NCI-H748 treated with DMSO at 0.1 percent for 48 hours (cell line): ENCODE data around the gene ZG16.

Source experiments
- DNase-seq: peaks from one replicate; lab custom pipeline; 2025; lab: John Stamatoyannopoulos, UW

Gene ZG16

DNA sequence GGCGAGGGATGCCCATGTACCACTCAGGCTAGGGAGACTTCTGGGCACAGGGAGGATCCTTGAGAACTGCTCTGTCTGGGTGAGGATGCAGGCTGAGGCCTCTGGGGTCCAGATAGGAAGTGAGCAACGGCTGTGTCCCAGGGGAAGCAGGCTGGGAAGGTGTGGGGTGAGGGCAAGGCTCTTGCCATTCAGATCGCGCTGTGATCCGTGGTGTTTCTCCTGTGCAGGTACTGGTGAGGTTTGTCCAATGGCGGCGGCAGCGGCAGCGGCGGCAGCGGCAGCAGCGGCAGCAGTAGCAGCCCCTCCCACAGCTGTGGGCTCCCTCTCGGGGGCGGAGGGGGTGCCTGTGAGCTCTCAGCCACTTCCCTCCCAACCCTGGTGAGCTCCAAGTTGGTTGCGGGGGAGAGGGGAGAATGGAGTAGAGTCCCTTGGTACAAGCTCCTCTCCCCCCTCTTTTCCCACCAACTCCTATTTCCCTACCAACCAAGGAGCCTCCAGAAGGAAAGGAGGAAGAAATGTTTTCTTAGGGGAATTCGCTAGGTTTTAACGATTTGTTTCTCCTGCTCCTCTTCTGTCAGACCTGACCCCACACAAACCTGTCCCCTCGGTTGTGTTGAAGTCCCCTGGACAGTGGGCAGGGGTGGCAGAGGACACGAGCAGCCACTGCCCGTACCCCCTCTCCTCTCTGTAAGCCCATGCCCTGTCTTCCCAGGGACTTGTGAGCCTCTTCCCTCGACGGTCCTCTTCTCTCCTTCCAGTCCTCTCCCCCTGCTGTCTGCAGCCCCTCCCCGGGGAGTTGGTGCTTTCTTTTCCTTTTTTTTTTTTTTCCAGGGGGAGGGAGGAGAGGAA lies 32.0 kb downstream of the ZG16 start:
- DNase-seq = no peak

DNA sequence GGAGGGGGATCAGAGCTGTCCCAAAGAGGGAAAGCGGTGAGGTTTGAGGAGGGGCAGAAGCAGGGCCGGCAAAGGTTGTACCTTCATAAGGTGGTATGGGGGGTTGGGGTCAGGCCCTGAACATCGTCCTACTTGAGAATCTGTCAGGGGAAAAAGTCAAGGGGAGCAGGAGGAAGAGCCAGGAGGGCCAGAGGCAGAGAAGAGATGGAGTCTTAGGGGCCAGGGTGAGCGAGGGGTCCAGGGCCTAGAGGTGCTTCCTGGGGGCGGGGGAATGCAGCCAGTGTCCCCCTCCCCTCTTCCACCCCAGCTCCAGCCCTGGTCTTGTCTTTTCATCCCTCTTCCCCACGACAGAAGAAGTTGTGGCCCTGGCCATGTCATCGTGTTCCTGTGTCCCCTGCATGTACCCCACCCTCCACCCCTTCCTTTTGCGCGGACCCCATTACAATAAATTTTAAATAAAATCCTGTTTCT lies 32.7 kb downstream of the ZG16 start:
- no peak for DNase-seq

DNA sequence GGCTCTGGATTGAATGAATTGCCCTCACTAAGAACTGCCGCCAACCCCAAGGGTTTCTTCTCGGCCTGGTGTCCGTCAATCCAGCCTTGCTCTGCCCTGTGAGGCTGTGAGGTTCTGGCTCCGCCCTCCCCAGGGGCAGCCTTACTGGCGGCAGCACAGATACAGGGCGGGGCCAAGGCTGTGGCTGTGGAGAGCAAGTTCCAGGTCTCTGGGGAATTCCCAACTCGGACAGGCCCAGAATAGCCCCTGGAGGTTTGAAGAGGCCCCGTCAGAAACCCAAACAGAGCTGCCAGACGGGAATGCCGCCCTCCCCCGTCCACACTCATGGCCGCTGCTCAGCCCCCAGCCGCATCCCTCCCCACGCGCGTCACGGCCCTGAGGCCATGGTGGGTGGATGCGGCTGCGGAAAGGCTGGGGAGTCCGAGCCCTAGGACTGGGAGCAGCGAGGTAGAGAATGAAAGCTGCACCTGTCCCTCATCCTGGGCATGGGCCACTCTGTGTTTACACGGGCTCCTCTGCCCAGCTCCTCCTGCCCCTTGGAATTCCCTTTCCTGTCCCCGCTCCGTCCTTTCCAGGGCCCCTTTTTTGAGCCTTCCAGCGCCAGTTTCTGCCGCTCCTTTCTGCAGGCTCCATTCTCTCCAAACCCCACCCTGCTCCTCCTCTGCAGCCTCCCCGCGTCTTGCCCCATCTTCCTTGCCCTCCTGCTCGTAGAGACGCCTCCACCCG lies 33.3 kb downstream of the ZG16 start:
- DNase-seq = peak; percentile 67

DNA sequence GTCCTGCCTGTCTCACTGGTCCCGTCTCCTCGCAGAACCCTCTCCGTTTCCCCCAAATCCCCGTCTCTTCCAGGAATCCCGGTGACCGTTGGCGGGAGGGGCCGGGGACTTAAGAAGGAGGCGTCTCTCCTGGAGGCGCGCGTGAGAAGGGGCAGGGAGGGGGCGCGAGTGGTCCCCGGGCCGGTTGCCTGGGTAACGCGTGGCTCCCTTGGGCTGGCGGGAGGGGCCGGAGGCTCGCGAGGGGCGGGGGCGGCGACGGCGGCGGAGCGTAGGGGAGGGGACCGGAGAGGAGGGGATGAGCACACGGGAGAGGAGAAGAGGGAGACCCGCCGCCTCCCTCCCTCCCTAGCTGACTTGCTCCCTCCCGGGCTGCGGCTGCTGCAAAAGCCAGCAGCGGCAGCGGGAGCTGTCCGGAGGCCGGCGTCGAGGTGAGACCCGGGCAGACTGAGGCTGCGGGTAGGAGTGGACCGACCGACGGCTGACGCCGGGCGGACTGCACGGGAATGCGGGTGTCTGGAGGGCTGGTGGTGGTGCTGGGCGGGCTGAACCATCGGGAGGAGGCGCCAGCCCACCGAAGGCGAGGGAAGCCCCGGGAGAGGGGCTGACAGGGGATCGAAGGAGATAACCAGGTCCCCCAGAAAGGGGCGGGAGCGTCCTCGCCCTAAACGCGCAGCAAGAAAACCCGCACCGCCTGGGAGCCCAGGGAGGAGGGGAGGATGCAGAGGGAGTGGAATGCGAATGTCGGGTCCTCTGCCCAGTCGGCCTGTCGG lies 34.0 kb downstream of the ZG16 start, which contains the start of gene PRRT2:
Gene PRRT2 (plus strand): TSS at position 298 of the 770 bp plus-strand sequence. CDS start 862 bp downstream, outside the sequence.
- peak; percentile 34 for DNase-seq

DNA sequence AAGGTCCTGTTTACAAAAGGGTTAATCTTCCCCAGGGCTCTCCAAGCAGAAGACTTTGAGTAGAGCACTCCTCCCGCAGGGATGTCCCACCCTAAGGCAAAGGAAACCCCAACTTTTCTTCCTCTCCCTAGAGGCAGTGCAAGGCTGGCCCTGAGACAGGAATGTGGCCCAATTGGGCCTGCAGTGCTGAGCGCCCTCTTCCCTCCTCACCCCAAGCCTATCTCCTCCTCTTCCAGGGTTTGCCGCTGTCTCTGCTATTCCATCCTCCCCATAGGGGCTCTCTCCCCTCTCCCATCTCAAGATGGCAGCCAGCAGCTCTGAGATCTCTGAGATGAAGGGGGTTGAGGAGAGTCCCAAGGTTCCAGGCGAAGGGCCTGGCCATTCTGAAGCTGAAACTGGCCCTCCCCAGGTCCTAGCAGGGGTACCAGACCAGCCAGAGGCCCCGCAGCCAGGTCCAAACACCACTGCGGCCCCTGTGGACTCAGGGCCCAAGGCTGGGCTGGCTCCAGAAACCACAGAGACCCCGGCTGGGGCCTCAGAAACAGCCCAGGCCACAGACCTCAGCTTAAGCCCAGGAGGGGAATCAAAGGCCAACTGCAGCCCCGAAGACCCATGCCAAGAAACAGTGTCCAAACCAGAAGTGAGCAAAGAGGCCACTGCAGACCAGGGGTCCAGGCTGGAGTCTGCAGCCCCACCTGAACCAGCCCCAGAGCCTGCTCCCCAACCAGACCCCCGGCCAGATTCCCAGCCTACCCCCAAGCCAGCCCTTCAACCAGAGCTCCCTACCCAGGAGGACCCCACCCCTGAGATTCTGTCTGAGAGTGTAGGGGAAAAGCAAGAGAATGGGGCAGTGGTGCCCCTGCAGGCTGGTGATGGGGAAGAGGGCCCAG lies 34.9 kb downstream of the ZG16 start:
- DNase-seq = no peak

DNA sequence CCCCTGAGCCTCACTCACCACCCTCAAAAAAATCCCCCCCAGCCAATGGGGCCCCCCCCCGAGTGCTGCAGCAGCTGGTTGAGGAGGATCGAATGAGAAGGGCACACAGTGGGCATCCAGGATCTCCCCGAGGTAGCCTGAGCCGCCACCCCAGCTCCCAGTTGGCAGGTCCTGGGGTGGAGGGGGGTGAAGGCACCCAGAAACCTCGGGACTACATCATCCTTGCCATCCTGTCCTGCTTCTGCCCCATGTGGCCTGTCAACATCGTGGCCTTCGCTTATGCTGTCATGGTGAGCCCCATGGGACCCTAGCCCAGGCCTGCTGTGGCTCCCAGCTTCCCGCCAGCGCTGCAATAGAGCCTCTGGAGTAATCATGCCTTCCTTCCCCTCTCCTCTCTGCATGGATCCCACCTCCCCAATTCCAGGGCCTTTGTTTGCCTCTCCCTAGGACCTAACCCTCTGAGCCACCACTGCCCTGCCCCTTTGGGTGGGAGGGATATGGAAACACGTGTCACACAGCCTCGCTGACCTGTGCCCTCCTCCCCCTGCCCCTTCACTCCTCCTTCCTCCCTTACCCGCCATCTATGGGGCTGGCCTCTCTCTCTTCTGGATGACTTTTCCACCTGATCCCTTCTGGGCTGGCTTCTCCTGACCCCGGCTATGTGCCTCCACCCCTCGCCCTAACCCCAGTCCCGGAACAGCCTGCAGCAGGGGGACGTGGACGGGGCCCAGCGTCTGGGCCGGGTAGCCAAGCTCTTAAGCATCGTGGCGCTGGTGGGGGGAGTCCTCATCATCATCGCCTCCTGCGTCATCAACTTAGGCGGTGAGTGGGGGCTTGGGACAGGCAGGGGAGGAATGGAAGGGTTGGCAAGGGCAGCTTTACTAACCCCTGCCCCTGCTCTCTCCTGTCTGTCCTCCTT lies 35.8 kb downstream of the ZG16 start:
- no peak for DNase-seq

DNA sequence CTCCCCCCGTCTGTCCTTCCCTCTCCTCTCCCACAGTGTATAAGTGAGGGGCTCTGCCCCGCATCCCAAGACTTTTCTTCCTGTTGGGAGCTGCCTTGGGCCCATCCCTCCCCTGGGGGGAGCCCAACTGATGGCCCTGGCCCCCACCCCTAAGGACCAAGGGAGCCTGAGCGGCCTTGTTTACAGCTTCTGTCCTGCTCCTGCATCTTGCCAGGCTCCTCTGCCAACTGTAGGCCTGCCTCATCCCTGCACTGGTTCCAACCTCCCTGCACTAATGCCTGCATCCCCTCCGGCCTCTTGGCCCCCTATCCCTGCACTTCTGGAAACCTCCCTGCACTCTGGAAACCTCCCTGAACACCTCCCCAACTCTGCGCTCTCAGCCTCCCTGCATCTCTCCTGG lies 36.5 kb downstream of the ZG16 start:
- no peak for DNase-seq

DNA sequence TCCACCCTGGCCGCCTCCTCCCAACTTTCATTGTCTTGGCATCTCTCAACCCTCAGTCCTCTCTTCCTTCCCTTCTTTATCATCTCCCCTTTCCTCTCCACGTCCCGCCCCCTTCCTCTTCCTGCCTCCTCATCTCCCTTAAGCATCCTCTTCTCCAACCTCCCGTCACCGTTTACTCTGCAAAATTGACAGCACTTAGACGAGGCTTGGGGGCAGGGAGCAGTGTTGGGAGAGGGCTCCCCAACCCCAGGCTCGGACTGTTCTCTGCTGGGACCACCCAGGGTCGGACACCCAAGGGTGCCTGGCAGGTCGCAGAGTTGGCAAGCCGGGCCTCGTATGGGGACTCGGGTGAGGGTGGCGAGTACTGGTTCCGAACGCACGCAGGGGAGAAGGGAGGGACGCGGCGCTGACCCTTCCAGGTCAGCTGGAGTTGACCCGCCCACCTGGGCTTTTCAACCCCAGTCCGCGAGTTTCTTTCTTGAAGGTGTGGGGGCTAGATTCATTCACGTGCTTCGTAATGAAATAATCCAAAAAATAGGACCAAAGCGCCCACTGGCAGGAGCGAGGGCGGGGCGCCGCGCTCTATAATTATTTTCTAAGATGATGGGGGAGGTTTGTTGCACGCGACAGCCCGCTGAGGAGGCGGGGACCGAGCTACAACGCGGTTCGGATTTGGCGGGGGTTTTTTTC lies 37.1 kb downstream of the ZG16 start:
- DNase-seq = no peak

DNA sequence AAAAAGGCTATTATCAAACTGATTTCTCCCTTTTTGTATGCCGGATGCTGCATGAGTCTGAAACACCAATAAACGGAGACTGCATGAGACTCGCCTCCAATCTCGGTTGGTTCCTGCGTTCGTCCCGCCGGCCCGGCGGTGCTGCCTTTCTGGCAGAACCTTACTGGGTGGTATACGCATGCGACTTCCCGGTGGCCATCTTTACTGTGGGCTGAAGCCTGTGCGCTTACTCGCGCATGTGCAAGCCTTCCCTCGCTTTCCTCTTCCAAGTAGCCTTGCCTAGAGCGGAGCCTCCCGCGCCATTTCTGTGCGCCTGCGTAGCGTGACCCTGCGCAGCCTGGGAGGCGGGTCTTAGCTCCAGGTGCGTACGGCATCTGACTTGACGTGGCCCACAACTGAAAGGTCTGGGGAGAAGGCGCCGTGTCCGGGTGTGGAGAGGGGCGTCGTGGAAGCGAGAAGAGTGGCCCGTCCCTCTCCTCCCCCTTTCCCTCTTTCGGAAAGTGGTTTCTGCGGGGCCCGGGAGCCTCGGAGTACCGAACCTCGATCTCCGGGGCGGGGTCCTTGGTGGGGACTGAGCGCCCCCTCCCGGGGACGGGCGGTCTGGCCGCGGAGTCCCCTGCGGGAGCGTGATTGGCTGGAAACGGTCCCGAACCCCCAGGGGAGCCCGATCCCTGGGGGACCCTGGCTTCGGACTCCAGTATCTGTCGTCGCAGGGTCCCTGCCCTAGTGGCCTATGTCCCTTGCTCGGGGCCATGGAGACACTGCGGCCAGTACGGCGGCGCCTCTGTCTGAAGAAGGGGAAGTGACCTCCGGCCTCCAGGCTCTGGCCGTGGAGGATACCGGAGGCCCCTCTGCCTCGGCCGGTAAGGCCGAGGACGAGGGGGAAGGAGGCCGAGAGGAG lies 38.0 kb downstream of the ZG16 start, which contains the start of gene PAGR1:
Gene PAGR1 (plus strand): TSS at position 360 of the 901 bp plus-strand sequence. CDS start 374 bp downstream, at position 734.
- peak; percentile 92 for DNase-seq

DNA sequence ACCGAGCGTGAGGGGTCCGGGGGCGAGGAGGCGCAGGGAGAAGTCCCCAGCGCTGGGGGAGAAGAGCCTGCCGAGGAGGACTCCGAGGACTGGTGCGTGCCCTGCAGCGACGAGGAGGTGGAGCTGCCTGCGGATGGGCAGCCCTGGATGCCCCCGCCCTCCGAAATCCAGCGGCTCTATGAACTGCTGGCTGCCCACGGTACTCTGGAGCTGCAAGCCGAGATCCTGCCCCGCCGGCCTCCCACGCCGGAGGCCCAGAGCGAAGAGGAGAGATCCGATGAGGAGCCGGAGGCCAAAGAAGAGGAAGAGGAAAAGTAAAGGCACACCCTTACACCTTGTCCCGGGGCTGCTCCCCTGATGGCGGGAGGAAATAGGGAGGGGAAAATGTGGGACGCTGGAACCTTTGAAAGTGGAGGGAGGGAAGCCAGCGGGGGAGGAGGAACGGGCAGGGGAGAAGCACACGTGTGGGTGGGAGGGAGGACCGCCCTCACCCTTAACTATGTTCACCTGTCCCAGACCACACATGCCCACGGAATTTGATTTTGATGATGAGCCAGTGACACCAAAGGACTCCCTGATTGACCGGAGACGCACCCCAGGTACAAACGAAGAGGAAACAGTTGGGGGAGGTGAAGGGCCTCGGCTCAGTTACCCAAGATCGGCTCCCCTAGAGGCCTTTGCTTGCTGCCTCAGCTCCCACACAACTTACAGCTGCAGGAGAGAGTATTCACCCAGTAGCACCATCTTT lies 38.8 kb downstream of the ZG16 start:
- DNase-seq = no peak

DNA sequence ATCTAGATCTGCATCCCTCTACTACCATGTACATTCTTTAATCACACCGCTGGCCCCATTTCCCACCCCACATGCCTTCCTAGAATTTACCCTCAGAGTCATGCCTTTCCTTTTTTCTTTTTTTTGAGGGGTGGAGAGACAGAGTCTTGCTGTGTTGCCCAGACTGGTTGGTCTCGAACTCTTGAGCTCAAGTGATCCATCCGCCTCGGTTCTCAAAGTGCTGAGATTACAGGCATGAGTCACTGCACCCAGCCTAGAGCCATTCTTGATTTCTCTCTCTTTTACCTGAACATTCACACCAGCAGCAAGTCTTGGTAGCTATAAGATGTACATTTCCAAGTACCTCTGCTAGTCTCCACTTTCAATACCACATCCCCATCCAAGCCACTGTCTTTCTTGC lies 40.0 kb downstream of the ZG16 start:
- DNase-seq = no peak

DNA sequence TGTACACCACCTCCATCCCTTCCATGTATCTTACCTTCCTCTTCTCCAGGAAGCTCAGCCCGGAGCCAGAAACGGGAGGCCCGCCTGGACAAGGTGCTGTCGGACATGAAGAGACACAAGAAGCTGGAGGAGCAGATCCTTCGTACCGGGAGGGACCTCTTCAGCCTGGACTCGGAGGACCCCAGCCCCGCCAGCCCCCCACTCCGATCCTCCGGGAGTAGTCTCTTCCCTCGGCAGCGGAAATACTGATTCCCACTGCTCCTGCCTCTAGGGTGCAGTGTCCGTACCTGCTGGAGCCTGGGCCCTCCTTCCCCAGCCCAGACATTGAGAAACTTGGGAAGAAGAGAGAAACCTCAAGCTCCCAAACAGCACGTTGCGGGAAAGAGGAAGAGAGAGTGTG lies 41.5 kb downstream of the ZG16 start:
- no peak for DNase-seq

DNA sequence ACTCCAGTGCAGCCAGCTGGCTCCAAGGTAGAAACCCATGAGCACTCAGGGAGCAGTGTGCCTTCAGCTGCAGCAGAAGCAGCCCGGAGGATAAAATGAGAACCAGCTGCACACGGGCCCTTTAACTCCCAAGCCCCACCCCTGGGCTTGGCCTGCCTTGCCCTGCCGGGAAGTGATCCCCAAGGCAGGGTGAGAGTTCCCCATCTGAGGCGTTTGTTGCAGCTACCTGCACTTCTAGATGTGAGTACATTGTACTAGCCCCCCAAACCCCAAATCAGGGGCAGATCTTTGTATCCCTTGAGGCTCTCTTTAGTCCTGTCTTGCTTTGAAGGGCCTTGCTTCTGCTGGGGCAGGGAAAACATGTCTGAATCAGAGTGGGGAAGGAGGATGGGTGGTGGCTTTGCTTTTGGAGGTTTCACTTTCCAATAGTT lies 42.2 kb downstream of the ZG16 start, which contains the start of gene MVP:
Gene MVP (plus strand): TSS at position 192 of the 431 bp plus-strand sequence. CDS start 10,088 bp downstream, outside the sequence.
- DNase-seq = no peak

DNA sequence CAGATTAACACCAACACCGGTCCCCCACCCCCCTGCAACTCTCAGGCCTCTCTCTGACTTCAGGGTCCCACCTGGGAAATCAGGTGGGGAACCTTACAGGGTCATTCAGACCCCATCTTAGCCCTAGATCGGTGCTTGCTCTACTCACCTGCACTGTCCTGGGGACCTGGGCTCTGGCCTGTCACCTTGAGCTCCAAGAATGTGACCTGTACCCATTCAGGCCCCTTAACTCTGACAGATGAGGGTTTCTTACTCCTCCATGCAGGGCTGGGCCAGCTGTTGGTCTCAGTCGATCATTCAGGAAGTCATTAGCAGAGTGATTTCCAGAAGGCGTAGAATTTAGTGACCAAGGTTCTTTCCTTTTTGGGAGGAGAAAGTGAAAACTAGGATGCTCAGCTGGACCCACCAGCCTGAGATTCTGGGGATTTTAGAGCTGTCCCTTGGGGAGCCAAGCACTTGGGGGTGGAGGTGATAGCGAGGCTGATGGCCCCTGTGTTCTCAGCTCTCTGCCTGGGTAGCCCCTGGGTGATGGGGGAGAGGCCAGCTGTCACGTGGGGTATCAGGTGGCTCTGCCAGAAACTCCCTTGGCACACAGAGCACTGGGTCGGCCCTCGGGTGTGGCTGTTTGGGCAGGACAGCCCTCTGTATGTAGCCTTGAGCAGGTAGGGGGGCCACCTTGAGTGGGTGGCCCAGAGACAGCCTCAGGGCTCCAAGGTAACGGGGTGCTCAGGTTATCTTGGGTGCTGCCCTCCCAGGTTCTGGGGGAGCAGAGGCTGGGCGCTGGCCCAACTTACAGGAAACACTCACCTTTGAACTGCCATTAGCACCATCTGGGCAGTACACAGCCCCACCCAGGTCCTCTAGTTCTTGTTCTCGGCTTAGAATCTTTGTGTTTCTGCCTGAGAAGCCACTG lies 42.9 kb downstream of the ZG16 start:
- no peak for DNase-seq

DNA sequence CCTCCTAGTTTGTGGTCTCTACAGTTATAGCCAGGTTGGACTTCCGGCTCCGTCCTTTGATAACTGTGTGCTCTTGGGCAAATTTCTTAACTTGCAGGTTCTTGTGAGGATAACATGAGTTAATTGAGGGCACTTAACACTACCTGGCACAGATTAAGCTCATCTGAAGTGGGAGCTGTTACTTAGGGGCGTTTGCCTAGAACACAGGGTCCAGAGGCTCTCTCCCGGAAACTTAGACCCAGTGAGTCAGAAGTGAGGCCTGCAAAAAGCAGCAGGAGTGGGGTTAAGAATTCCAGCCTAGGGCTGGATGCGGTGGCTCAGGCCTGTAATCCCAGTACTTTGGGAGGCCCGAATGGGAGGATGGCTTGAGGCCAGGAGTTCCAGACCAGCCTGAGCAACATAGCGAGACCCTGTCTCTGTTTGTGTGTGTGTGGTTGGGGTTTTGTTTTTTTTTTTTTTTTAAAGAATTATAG lies 43.6 kb downstream of the ZG16 start:
- no peak for DNase-seq

DNA sequence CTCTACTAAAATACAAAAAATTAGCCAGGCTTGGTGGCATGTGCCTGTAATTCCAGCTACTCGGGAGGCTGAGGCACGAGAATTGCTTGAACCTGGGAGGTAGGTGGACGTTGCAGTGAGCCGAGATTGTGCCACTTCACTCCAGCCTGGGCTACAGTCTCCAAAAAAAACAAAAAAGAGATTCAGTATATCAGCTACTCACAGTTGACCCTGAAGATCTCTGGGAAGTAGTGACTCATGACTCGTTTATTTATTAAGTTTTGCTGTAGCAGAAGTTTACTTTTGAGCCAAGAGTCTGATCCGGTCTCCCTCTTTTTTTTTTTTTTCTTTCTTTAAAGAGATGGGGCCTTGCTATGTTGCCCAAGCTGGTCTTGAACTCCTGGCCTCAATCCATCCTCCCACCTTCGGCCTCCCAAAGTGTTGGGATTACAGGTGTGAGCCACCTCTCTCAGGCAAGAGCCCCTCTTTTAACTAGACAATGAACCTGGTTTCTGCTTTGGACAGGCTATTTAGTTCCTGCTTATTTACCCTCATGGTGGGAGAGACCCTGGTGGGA lies 46.6 kb downstream of the ZG16 start:
- no peak for DNase-seq
